HG03457 (cell line): ENCODE results near the gene TXNRD2.
"Not testable (repeated sequence)": the region's sequence is repeated elsewhere in the genome, so short reads cannot be mapped to it uniquely, and the experiment has no call there.

ENCODE experiments used
- ATAC-seq: cut with Tn5 transposase; IDR thresholded peaks from one replicate; pipeline ENCODE4 v1.9.1; 2021; ENCODE audit warnings: moderate number of reproducible peaks; ENCODE audit not compliant: unreplicated experiment

TXNRD2 gene

DNA sequence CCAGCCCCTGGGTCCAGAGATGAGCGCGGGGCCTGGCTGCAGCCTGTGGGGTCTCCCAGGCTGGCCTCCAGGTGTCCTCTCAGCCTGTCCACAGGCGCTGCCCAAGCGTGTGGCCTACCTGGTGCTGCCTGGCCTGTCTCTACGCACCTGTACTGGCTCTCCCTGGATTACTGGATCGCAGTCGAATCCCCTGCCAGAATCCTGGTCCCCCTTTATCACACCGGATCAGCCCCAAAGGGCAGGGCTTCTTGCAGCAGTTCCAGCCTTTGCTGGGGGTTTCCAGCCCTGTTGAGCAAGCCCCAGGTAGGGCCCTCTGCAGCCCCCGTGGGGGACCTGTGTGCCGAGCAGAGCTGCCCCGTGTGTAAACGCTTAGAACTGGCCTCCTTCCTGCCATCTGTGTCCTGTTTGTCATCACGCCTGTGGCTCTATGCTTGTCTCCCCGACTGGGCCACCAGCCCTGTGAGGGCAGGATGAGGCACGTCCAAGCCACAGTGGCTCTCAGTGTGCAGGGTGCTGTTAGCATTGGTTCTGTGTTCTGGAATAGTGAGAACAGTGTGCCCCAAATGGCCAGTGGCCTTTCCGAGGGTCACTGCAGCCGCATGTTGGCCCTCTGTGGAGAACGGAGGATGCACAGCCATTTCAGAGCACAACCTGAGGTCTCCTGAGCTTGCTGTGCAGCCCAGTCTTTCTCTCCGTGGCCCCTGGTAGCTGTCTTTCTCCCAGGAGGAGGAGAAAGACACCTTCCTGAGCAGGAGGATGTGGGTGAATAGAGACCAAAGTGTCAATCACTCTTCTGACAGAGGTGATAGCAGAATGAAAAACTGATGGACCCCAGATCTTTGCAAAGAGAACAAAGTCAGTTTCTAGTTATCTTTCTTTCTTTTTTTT is 13.9 kb upstream of the TXNRD2 start:
- no peak for ATAC-seq

DNA sequence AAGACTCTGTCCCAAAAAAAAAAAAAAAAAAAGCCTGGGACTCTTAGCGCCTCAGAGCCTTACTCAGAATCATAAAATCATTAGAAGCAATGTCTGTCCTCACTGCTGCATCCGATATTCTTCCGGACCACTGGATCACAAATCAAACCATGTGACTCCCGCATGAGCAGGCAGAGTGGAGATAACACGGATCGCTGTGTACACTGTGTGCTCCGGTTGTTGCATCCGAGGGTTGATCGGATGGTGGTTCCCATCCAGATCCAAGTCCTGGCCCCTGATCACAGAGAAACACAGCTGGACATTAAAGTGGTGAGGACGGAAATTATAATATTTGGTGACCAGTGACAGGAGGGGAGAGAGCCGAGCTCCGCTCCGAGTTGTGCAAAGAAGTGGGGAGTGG is 9.7 kb upstream of the TXNRD2 start:
- ATAC-seq: no peak

DNA sequence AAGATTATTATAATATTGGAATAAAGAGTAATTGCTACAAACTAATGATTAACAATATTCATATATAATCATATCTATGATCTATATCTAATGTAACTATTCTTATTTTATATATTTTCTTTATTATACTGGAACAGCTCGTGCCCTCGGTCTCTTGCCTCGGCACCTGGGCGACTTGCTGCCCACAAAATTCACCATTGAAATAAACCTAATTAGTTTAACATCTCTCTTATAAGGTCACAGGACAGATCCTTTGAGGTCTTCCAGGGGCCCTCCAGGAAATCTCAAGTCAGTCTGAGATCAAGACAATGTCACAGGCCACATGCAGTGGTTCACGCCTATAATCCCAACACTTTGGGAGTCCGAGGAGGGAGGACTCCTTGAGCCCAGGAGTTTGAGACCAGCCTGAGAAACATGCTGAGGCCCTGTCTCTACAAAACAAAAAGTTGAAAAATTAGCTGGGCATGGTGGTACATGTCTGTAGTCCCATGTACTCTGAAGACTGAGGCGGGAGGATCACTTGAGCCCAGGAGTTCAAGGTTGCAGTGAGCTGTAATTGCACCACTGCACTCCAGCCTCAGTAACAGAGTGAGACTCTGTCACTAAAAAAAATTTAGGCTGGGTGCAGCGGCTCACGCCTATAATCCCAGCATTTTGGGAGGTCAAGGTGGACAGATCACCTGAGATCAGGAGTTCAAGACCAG is 6.6 kb upstream of the TXNRD2 start:
- ATAC-seq: no peak

DNA sequence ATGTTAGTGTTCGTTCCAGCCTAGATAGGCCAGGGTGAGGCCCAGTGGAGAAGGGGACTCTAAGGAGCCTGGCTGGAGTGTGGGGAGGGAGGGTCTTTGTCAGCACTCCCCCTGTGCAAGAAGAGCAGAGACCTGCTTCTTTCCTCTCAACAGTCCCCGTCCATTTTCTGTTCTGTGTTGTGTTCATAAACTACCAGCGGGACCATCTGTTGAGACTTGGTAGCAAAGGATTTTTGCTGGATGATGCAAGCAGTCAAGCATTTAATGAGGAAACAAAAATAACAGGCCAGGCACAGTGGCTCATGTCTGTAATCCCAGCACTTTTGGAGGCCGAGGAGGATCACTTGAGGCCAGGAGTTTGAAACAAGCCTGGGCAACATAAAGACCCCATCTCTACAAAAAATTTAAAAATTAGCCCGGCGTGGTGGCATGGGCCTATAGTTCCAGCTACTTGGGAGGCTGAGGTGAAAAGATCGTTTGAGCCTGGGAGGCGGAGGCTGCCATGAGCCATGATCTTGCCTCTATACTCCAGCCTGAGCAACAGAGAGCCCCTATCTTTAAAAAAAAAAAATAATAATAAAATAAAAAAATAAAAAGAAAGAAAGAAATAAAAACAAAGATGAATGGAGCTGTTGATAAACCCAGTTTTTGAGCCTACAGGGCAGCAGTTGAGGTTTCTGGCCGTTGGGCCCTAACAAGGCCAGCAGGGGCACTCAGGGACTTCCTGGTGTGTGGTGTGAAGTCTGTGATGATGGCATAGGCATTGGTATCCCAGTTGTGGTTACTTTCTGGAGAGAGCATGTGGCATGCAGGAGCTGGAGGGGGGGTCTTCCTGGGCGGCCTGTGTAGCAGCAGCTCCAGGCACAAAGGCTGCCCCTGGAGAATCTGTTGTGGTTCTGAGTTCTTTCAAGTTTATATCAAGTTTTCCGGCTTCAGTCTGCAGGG is 1.7 kb upstream of the TXNRD2 start:
- ATAC-seq: no peak

DNA sequence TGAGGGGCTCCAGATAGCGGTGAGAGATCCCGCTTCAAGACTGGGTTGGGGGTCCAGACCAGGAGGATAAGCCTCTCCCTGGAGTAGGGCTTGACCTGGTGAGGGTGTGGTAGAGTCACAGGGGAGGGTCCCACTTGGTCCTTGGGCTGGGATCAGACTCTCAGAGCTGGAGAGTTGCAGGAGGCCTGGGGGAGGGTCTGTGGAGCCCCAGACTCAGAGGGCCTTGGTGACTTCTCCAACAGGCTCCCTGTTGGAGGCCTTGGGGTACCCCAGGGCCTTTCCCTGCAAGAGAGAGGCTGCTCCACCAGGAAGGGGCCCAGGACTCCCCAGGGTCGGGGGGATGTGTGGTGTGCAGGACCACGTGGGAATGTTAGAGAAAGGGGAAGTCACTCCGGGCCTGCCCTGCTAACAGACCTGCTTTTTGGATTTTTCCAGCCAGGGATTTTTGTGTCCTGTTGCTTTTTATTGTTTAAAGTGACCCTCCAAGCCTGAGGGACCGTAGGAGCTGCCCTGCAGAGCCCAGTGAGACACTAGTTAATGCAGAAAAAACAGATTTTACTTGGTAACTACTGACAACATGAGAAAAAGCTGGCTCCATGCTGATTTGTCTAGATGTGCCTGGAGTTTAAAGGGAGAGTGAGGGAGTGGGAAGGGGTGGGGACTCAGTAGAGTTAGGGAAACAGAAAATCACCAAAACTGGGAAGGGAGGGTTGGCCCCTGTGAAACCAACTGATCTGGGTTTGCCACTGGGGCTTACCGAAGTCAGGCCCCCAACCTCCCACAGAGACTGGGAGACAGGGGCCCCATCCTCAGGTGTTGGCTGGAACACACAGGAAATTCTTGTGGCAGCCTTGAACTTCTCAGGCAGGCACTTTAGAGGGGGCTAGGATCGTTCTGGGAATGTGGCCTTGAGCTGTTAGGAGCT is 801 bp upstream of the TXNRD2 start:
- no peak for ATAC-seq

DNA sequence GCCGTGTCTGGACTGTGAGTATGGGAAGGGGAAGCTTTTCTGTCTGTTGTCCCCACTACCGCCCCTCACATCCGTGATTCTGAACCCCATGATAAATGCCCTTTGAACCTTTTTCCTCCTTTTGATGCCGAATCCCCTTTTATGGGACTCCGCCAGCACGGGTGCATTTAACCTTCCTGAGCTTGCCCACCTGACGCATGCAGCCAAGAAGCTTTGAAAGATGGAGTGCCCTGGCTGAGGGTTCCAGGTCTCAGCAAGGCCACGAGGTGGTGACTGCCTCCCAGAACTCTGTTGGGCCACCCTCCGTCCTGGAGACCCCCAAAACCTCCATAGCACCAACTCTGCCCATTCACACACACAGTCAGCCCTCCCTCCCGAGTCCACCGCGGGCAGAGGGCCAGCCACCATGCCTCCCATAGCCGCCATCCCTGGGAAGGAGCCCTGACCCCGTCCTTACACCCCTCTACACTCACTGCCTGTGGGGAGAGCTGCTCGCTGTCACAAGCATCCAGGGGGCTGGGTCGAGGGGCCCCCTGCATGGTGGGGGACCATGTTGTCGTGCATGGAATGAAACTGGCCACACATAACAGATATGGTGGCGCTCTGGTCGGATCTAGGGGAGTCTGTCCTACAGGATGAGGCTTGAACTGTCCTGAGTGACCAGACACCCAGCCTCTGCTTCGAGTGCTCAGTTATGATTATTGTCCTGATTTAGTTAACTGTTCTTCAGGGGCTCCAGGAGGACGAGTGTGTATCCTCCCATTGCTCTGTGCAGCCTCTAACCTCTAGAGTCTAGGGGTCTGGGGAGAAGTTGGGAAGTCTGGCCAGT is 868 bp downstream of the TXNRD2 start:
- no peak for ATAC-seq

DNA sequence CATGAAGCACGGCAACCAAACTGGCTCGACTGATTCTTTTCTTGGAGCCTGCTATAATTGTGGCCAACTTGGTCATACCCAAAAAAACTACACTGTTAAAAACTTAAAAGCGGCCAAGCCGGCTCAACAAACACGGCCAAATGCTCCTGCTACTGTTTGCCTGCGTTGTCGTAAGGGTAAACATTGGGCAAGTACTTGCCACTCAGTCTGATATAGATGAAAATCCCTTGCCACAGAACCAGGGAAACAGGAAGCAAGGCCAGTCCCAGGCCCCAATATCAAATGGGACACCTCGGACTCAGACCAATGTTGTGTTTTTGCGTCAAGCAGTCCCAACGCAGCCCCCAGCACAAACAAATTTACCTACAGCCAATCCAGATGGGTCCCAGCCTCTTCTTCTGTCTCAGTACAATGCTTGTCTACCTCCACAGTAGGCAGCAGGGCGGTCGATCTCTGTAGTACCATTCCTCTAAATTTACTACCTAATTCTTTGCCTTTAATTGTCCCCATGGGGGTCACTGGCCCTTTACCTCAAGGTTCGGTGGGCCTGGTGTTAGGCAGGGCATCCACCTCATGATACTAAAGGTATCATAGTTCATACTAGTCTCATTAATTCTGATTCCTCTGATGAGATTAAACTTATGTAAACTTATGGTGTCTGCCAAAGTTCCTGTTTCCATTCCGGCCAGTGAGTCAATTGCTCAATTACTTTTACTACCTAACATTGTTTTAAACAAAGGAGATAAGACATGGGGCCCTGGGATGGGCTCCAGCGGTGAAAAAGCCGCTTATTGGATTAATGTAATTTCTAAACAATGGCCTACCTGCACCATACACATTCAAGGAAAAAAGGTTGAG is 3.8 kb downstream of the TXNRD2 start:
- ATAC-seq: no peak

DNA sequence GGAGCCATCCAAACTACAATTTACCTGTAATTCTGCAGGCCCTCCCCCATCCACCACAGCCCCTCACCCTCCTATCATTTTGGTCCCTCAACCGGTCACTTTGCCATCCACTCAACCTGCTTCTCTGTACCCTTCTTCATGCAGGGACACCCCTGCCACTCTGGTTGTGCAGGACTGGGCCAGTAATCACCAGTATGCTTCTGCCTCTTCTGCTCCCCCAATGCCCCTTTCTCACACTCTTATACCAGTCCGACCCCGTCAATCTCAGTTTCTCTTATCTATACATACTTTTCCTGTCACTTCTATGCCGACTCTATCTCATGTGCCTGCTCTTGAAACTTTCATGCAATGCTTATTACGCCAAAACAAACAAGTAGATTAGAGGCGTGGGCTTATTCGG is 5.1 kb downstream of the TXNRD2 start:
- no peak for ATAC-seq

DNA sequence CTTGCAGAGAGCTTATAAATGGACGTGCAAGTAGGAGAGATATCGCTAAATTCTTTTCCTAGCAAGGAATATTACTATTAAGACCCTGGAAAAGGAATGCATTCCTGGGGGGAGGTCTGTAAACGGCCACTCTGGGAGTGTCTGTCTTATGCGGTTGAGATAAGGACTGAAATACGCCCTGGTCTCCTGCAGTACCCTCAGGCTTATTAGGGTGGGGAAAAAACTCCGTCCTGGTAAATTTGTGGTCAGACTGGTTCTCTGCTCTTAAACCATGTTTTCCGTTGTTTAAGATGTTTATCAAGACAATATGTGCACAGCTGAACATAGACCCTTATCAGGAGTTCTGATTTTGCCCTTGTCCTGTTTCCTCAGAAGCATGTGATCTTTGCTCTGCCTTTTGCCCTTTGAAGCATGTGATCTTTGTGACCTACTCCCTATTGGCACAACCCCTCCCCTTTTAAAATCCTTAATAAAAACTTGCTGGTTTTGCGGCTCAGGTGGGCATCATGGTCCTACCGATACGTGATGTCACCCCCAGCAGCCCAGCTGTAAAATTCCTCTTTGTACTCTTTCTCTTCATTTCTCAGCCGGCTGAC is 6.4 kb downstream of the TXNRD2 start:
- not testable (repeated sequence) for ATAC-seq

DNA sequence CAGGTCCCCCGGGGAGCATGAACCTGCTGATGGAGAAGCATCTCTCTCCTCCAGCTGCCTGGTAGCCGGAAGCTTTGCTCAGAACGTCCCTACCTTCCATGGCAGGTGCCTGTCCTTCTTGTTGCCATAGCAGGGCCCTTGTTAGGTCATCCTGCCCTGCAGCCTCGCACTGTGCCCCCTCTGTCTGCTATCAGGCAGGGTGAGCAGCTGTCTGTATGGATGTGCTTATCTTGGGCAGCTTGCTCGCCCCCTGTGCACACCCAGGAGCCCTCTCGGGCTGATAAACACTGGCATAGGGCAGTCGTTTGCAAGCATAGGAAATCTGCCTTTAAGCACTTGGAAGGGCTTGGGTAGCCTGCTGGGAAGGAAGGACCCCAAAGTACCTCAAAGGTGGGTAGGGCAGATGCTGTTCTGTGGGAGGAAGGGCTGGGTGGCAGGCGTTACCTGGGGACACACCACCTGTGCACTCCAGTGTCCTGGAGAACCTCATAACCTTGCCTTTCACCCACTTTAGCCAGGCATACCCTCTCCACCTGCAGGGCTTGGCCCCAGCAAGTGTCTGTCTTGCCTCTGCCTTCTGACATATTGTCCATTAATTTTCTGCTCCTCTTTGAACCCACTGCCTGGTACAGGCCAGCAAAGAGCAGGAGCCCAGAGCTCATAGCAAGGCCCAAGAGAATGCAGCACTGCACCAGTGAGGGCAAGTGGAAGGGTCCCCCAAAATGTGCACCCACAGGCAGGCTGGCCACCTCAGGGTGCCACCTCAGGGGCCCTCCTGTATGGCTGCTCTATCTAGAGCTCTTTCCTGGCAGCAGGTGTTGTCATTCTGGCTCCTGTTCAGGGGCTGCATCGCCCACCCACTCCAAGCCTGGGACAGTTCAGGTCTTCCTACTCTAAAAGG is 8.0 kb downstream of the TXNRD2 start:
- ATAC-seq: no peak

DNA sequence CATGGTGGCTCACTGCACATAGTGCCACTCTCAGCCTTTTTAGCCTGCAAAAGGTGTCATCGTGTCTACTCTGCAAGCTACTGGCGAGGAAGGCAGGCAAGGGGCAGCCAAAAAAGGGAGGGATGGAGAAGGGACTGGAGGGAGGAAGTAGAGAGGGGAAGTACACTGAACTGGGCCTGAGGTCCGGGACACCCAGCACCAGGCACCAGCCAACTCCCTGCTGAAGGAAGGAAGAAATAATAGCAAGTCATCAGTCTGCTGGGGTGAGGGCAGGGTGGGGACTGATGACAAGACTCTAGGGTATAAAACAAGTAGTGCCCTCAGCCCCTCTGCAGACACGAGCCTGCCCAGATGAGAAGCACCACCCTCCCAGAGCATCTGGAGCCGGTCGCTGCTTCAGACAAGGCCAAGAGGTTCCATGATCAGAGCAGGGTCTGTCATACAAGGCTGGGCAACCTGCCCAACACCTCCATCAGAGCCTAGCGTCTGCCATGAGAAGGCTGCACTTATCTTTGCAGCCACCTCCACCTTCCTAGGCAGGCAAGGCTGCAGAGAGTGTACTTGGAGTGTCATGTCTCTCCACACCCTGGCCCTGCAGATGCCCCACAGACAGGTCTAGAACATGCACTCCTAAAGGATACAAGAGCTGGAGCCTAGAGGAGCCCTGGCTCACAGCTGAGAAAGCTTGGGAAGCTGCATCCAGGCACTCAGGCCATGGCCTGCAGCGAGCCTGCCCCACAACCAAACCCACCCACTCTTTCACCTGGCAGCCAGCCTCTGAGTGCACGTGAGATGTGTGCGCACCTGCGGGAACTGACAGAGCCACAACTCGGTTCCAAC is 9.0 kb downstream of the TXNRD2 start:
- ATAC-seq: no peak

DNA sequence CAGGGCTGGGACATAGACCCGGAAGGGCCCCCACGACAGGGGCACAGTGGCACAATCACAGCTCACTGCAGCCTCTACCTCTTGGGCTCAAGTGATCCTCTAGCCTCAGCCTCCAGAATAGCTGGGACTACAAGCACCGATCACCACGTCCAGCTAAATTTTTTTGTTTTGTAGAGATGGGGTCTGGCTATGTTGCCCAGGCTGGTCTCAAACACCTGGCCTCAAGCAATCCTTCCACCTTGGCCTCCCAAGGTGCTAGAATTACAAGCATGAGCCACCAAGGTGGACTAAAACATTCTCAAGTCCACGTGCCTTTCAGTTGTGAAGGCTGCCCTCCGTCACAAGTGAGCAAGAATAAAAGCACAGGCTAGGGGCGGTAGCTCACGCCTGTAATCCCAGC is 10.1 kb downstream of the TXNRD2 start:
- no peak for ATAC-seq

DNA sequence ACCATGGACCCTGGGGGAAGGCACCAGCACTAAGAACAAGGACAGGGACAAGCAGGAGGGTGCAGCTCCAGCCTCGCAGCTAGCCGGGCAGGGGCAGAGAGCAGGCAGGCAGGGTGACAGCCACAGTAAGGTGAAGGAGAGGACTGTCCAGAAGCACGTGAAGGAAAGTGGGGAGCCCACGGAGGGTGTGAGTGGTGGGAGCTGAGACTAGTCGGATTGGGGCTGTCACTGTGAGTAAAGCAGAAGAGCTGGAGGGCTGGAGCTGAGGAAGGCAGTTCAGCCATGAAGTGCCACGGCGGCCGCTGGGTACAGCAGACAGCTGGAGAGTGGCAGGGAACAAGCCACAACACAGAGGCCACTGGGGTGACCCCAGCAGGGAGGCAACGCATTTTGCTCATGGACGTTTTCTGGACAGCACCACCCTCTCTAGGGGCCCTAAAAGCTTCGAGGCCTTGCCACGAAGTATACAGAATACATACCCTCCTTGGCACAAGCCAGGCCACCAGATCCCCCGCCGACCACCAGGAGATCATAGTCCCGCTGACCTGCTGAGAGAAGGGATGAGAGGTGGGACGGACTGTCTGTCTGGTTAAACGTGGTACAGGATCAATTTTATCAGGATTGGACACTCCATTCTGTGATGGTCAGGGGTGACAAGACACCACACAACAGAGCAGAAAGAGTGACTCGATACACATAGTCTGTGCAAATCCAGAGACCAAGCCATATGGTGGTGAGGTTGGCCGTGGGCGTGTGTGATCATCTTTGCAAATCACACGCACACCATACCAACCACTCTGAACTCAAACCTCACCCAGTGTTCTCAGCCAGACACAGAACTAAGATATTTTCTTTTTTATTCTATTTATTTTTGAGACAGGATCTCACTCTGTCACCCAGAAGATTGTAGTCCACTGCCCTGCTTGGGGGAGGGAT is 10.8 kb downstream of the TXNRD2 start:
- no peak for ATAC-seq

DNA sequence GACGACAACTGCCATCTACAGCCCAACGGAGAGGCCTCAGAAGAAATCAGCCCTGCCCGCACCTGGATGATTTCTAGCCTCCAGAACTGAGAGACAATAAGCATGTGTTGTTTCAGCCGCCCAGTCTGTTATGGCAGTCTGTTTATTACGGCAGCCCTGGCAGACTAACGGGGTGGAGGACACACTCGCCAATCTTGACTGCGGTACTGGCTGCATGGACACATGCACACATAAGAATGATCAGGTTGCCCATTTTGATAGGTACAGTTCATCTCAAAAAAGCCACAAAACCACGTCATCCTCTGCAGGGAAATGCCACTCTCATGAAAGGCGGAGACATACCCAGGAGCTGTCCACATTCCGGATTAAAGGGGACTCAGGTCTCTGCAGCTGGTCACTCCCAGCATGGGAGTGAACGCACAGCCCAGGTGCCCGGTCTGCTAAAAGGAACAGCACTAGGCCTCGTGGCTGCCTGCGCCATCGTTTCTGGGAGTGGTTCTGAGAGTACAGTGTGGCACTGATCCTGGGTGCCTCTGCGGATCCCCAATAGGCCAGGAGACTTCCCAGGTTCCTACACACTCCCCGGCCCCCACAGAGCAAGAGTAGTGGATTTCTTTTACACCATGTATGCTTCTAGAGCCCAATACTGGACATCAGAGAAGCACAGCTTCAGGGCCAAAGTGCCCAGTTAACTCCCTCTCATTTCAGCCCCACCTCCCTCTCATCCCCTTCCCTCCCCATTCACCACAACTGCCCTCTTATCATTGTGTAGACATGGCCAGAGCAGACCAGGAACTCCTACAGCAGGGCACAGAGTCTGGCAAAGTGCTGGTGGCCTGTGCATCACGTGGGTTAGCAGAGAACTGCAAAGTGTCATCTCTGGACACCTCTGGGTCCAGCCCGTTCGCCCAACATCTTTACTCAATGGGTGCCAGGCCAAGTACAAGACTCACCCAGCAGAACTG is 11.8 kb downstream of the TXNRD2 start:
- no peak for ATAC-seq
